ENCODE results near the gene RDH5. TPM values are rescaled to one million over a fixed set of nuclear protein-coding genes. Genes with fewer than 3 reads are reported as not detected.
A peak's percentile ranks its signal among the peaks of the same experiment; 100 is the strongest.

RDH5 gene
- total RNA-seq, 4 donors from 2014 or later: 13.8 to 23.0 (median 17.2) TPM

DNA sequence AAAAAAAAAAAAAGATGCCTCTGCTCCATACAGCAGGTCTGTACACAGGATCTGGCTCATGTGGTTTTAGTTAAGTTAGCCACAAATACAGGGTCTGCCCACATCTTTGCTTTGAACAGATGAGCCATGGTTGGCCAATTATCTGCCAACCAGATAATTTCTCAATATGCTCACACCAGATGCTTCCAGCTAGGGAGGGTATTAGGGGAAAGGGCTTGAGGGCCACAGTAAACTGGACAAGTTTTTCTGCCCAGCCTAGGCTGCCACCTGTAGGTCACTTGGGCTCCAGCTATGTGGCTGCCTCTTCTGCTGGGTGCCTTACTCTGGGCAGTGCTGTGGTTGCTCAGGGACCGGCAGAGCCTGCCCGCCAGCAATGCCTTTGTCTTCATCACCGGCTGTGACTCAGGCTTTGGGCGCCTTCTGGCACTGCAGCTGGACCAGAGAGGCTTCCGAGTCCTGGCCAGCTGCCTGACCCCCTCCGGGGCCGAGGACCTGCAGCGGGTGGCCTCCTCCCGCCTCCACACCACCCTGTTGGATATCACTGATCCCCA, 776 bp downstream of the RDH5 start:
- peak; percentile 76 to 80 for TF ChIP-seq POLR2AphosphoS5 (IDR thresholded peaks at IDR 0.05)
- no peak for TF ChIP-seq POLR2A (IDR thresholded peaks at IDR 0.05; ENCODE audit: low read depth)
- TF ChIP-seq, protein P1, sequence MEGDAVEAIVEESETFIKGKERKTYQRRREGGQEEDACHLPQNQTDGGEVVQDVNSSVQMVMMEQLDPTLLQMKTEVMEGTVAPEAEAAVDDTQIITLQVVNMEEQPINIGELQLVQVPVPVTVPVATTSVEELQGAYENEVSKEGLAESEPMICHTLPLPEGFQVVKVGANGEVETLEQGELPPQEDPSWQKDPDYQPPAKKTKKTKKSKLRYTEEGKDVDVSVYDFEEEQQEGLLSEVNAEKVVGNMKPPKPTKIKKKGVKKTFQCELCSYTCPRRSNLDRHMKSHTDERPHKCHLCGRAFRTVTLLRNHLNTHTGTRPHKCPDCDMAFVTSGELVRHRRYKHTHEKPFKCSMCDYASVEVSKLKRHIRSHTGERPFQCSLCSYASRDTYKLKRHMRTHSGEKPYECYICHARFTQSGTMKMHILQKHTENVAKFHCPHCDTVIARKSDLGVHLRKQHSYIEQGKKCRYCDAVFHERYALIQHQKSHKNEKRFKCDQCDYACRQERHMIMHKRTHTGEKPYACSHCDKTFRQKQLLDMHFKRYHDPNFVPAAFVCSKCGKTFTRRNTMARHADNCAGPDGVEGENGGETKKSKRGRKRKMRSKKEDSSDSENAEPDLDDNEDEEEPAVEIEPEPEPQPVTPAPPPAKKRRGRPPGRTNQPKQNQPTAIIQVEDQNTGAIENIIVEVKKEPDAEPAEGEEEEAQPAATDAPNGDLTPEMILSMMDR (IDR thresholded peaks at IDR 0.05): peak; percentile 64 to 76 (median 75)
- intact Hi-C loops (cut with DNase I): no loop called here
- peak overlapping the region in 3 of 4 donors; percentile 17 to 32 (median 22) for H3K4me3 ChIP-seq
- peak overlapping the region; percentile 89 to 100 (median 98) for H3K27ac ChIP-seq (replicated peaks in 1 of 4)
- no peak for DNase-seq (ENCODE audit: extremely low spot score)
- H3K9me3 ChIP-seq: no peaks in the 10 kb centered on the region
- H3K4me1 ChIP-seq: peaks cover 77 to 97% (median 90%) of the 10 kb centered on the region in 4 donors
- H3K36me3 ChIP-seq: peaks cover 6 to 42% (median 26%) of the 10 kb centered on the region in 4 donors
- no peaks in the 10 kb centered on the region for H3K27me3 ChIP-seq
- WGBS: 50% methylated on average over 1 of the region's 9 CpGs

DNA sequence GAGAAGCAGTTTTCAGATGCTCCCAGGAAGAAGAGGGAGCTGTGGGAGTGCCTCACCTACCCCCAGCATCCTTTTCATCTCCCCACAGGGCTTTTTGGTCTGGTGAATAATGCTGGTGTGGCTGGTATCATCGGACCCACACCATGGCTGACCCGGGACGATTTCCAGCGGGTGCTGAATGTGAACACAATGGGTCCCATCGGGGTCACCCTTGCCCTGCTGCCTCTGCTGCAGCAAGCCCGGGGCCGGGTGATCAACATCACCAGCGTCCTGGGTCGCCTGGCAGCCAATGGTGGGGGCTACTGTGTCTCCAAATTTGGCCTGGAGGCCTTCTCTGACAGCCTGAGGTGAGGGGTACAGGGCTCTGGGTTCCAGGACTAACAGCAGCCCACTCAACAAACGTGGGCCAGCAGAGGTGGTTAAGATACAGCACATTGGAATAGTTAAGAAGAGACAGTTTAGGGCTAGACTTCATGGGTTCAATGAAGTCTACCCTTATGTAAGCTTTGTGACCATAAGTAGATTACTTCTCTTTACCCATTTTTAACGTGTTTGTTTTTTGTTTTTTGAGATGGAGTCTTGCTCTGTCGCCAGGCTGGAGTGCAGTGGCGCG, 1.5 kb downstream of the RDH5 start:
- Histone ChIP-seq H3K4me3 (peak overlapping the region in 2 of 4 donors; percentile 22 to 25), H3K27me3 (no peaks in the 10 kb centered on the region), H3K27ac (replicated peaks in 1 of 4) (peak overlapping the region; percentile 89 to 100 (median 98)), H3K4me1 (peaks cover 82 to 100% (median 93%) of the 10 kb centered on the region in 4 donors), H3K36me3 (peaks cover 12 to 50% (median 32%) of the 10 kb centered on the region in 4 donors), H3K9me3 (no peaks in the 10 kb centered on the region)
- intact Hi-C loops (cut with DNase I): no loop called here
- TF ChIP-seq EP300 (IDR thresholded peaks at IDR 0.05) (no peak), POLR2A (IDR thresholded peaks at IDR 0.05; ENCODE audit: low read depth) (no peak), POLR2AphosphoS5 (IDR thresholded peaks at IDR 0.05) (no peak)
- TF ChIP-seq, protein P1 (IDR thresholded peaks at IDR 0.05): no peak
- DNase-seq (ENCODE audit: extremely low spot score): no peak
- WGBS: 69% methylated on average over 14 of the region's 14 CpGs

DNA sequence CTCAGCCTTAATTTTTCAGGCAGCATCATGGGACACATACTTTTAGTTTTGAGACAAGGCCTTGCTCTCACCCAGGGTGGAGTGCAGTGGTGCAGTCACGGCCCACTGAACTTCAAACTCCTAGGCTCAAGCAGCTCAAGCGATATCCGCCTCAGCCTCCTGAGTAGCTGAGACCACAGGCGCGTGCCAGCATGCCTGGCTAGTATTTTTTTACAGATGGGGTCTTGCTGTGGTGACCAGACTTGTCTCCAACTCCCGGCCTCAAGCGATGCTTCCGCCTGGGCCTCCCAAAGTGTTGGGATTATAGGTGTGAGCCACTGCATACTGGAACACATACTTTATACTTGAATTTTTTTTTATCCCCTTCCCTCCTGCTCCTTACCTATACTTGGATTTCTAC, 2.8 kb downstream of the RDH5 start:
- TF ChIP-seq POLR2AphosphoS5 (IDR thresholded peaks at IDR 0.05) (peak in 1 of 2 donors; percentile 25), POLR2A (IDR thresholded peaks at IDR 0.05; ENCODE audit: low read depth) (no peak)
- TF ChIP-seq, protein P1 (IDR thresholded peaks at IDR 0.05): no peak
- Histone ChIP-seq H3K9me3 (no peaks in the 10 kb centered on the region), H3K27ac (replicated peaks in 1 of 4) (peak overlapping the region; percentile 89 to 100 (median 98)), H3K4me3 (no peak overlapping the region), H3K36me3 (peaks cover 17 to 56% (median 38%) of the 10 kb centered on the region in 4 donors), H3K4me1 (peaks cover 80 to 98% (median 93%) of the 10 kb centered on the region in 4 donors), H3K27me3 (no peaks in the 10 kb centered on the region)
- 93% methylated on average over 8 of the region's 8 CpGs for WGBS
- intact Hi-C loops (cut with DNase I): no loop called here
- DNase-seq (ENCODE audit: extremely low spot score): no peak

DNA sequence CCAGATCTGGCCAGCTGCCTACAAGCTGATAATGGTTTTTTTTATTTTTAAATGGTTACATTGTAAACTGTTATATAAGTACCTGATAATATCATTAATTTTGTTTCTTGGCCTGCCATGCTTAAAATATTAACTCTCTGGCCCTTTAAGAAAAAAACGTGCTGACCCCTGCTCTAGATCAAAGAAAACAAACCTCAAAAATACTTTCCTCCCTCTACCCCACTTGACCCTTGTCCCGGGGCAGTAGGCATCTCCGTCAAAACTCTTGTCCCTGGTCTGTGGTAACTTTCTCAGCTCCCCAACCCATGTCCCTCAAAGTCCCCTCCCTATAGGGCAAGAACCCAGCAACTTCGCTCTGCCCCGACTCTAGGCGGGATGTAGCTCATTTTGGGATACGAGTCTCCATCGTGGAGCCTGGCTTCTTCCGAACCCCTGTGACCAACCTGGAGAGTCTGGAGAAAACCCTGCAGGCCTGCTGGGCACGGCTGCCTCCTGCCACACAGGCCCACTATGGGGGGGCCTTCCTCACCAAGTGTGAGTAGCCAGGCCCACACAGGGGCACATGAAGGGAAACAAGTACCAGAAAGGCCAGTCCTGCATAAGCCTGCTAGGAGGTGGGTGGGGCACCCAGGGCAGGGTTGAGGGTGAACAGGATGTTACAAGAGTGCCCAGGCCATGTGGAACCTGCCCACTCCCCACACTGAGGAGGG, 3.5 kb downstream of the RDH5 start:
- Histone ChIP-seq H3K4me1 (peaks cover 73 to 92% (median 87%) of the 10 kb centered on the region in 4 donors), H3K4me3 (no peak overlapping the region), H3K9me3 (no peaks in the 10 kb centered on the region), H3K27me3 (no peaks in the 10 kb centered on the region), H3K27ac (replicated peaks in 1 of 4) (peak overlapping the region; percentile 89 to 100 (median 98)), H3K36me3 (peaks cover 17 to 55% (median 38%) of the 10 kb centered on the region in 4 donors)
- no peak for DNase-seq (ENCODE audit: extremely low spot score)
- TF ChIP-seq POLR2A (IDR thresholded peaks at IDR 0.05; ENCODE audit: low read depth) (no peak), POLR2AphosphoS5 (IDR thresholded peaks at IDR 0.05) (peak in 1 of 2 donors; percentile 33)
- TF ChIP-seq, protein P1 (IDR thresholded peaks at IDR 0.05): no peak
- WGBS: 32% methylated on average over 9 of the region's 10 CpGs
- intact Hi-C loops (cut with DNase I): no loop called here
